DND-41 (cell line): ENCODE measurements around the gene ADH5.

ENCODE experiments used
- ATAC-seq: fragments of 200-7000 bp; cut with Tn5 transposase; 3 replicates; pipeline ENCODE4 v1.9.1; 2021; ENCODE audit warnings: low read depth; ENCODE audit not compliant: insufficient read depth
- DNase-seq: peaks from one replicate; pipeline ENCODE4 v3.0.0-alpha.2; 2020
- H2AFZ ChIP-seq: 2 replicates; pipeline ENCODE4 v1.6.0; 2012; ENCODE audit warnings: low read depth, low read length
- H3K27ac ChIP-seq: 2 replicates; pipeline ENCODE4 v1.5.1; 2012; ENCODE audit warnings: low read length, inconsistent platforms
- H3K27me3 ChIP-seq: fragments of 200-600 bp; sonication (generic); 2 replicates; pipeline ENCODE4 v1.6.0; 2012; ENCODE audit warnings: low read length, mild to moderate bottlenecking, inconsistent platforms; ENCODE audit not compliant: insufficient read depth, poor library complexity
- H3K36me3 ChIP-seq: 2 replicates; pipeline ENCODE4 v1.5.1; 2012; ENCODE audit warnings: low read length, inconsistent platforms; ENCODE audit not compliant: insufficient read depth
- H3K4me1 ChIP-seq: 2 replicates; pipeline ENCODE4 v1.5.1; 2012; ENCODE audit warnings: mild to moderate bottlenecking, low read length; ENCODE audit not compliant: insufficient read depth
- H3K4me2 ChIP-seq: 2 replicates; pipeline ENCODE4 v1.6.0; 2012; ENCODE audit warnings: mild to moderate bottlenecking, moderate library complexity, low read length, inconsistent platforms; ENCODE audit not compliant: insufficient read depth
- H3K4me3 ChIP-seq, 2 experiments: fragments of 200-600 bp in 1 of 2; shearing (Covaris generic) in 1 of 2; 2 replicates each; pipeline ENCODE4 v1.5.1; 2012 to 2016; ENCODE audit warnings: inconsistent platforms in 2 of 2, low read length in 2 of 2, mild to moderate bottlenecking in 2 of 2, low read depth in 1 of 2, moderate library complexity in 1 of 2
- H3K79me2 ChIP-seq: 2 replicates; pipeline ENCODE4 v1.6.0; 2012; ENCODE audit warnings: low read length, inconsistent platforms; ENCODE audit not compliant: insufficient read depth
- H3K9ac ChIP-seq: 2 replicates; pipeline ENCODE4 v1.6.0; 2012; ENCODE audit warnings: low read depth, mild to moderate bottlenecking, inconsistent platforms, low read length, moderate library complexity
- H3K9me3 ChIP-seq: 2 replicates; pipeline ENCODE4 v1.5.1; 2012; ENCODE audit warnings: low read length, moderate library complexity, mild to moderate bottlenecking, inconsistent platforms; ENCODE audit not compliant: insufficient read depth, severe bottlenecking
- H4K20me1 ChIP-seq: 2 replicates; pipeline ENCODE4 v1.6.0; 2012; ENCODE audit warnings: low read length; ENCODE audit not compliant: insufficient read depth
- EZH2 ChIP-seq: IDR thresholded peaks from 3 replicates; pipeline ENCODE4 v1.6.1; 2012; ENCODE audit warnings: borderline replicate concordance, low read depth, mild to moderate bottlenecking, moderate library complexity, low read length, inconsistent platforms; ENCODE audit not compliant: severe bottlenecking
- TF ChIP-seq, protein P1 (sequence below): IDR thresholded peaks from 2 replicates; pipeline ENCODE4 v1.5.1; 2012; ENCODE audit warnings: borderline replicate concordance, low read length, moderate library complexity, mild to moderate bottlenecking; ENCODE audit not compliant: poor library complexity, severe bottlenecking; ENCODE audit errors: extremely low read depth

Gene ADH5

DNA sequence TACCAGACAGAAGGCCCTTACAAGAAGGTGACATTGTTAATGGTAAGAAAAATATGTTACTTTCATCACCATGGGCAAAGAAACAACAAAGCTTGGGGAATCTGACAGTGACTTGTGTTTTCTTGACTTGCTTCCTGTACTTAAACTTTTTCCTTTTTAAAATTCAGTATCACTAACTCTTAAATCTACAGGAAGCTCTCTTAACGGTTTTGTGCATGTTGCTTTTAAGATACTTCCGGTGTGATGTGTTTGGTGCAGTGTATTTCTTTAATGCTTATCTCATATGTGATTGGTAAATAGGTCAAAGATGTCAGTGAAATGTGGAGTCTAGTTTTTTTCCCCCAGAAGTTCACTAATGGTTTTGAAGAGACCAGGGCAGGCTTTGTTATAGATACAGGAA, 45.2 kb downstream of the ADH5 start:
- no peaks in the 10 kb centered on the region for H4K20me1 ChIP-seq
- ATAC-seq (peak; percentile 83), DNase-seq (no peak)
- no peak overlapping the region for H3K4me3 ChIP-seq
- peaks cover 21% of the 10 kb centered on the region for H3K4me1 ChIP-seq
- H3K36me3 ChIP-seq, result peaks cover 43% of the 10 kb centered on the region
- no peak for TF ChIP-seq EZH2
- TF ChIP-seq, protein P1, sequence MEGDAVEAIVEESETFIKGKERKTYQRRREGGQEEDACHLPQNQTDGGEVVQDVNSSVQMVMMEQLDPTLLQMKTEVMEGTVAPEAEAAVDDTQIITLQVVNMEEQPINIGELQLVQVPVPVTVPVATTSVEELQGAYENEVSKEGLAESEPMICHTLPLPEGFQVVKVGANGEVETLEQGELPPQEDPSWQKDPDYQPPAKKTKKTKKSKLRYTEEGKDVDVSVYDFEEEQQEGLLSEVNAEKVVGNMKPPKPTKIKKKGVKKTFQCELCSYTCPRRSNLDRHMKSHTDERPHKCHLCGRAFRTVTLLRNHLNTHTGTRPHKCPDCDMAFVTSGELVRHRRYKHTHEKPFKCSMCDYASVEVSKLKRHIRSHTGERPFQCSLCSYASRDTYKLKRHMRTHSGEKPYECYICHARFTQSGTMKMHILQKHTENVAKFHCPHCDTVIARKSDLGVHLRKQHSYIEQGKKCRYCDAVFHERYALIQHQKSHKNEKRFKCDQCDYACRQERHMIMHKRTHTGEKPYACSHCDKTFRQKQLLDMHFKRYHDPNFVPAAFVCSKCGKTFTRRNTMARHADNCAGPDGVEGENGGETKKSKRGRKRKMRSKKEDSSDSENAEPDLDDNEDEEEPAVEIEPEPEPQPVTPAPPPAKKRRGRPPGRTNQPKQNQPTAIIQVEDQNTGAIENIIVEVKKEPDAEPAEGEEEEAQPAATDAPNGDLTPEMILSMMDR, result no peak
- peaks cover under 1% of the 10 kb centered on the region for H3K9me3 ChIP-seq
- H3K27me3 ChIP-seq, result no peaks in the 10 kb centered on the region
- H2AFZ ChIP-seq, result 0 out of 2 replicates have a peak overlapping the region, but pooled peaks have one; percentile 29
- no peak overlapping the region; the same call in 1 of the 2 replicates for H3K9ac ChIP-seq
- H3K4me2 ChIP-seq, result no peak overlapping the region
- H3K27ac ChIP-seq, result peak overlapping the region; percentile 73
- 0 out of 2 replicates have a peak, but pooled peaks cover 3% of the 10 kb centered on the region for H3K79me2 ChIP-seq

DNA sequence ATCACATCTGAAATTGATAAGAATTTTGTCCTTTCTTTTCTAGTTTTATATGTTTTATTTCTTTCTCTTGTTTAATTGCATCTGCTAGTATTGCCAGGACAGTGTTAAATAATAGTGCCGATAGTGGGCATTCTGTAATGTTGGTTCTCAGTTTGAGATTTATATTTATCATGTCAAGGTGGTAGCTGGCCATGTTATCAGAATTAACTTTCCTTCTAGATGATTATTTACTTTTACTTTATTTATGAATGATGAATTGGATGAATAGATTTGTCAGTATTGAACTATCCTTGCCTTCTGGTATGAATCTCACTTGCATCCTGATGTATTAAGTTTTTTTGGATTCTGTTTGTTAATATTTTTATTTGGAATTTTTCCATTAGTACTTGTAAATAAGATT, 50.4 kb downstream of the ADH5 start:
- H3K36me3 ChIP-seq, result peaks cover 47% of the 10 kb centered on the region; the same call in 1 of the 2 replicates
- H3K27ac ChIP-seq, result no peak overlapping the region
- peaks cover 12% of the 10 kb centered on the region for H3K9me3 ChIP-seq
- no peak for DNase-seq
- H3K9ac ChIP-seq, result no peak overlapping the region
- H3K4me2 ChIP-seq, result no peak overlapping the region
- no peak overlapping the region for H2AFZ ChIP-seq
- no peak for TF ChIP-seq EZH2
- TF ChIP-seq, protein P1, result no peak
- ATAC-seq, result no peak
- peaks cover 14% of the 10 kb centered on the region for H3K4me1 ChIP-seq
- no peaks in the 10 kb centered on the region for H4K20me1 ChIP-seq
- no peak overlapping the region for H3K4me3 ChIP-seq
- H3K27me3 ChIP-seq, result no peaks in the 10 kb centered on the region
- peaks cover 7% of the 10 kb centered on the region; the same call in 1 of the 2 replicates for H3K79me2 ChIP-seq

DNA sequence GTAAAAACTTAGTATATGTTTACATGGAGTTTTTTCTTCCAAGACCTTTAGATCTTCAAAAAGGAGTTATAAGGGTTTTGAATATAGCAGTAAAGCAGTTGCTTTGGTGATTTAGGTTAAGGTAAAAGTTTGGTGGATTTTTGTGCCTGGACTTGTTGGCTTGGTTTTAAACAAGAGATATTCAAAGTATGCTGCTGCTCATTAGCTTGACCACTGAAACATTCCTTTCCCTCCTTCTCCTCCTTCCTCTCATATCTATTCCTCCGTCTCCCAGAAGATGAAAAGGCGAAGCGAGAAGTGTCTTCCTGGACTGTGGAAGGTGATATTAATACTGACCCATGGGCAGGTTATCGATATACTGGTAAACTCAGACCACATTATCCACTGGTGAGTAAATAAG, 54.6 kb downstream of the ADH5 start:
- H3K27ac ChIP-seq, result no peak overlapping the region

More for the DNA sequence above, 54.6 kb downstream of the ADH5 start:
- H2AFZ ChIP-seq, result no peak overlapping the region
- H3K4me1 ChIP-seq, result no peaks in the 10 kb centered on the region
- H3K36me3 ChIP-seq, result peaks cover 57% of the 10 kb centered on the region
- no peaks in the 10 kb centered on the region for H3K27me3 ChIP-seq
- no peak overlapping the region for H3K4me2 ChIP-seq
- H3K9me3 ChIP-seq, result peaks cover 12% of the 10 kb centered on the region
- H3K9ac ChIP-seq, result no peak overlapping the region
- no peak for DNase-seq
- H3K79me2 ChIP-seq, result peaks cover 42% of the 10 kb centered on the region
- no peak for ATAC-seq
- H3K4me3 ChIP-seq, result no peak overlapping the region
- TF ChIP-seq, protein P1, result no peak
- TF ChIP-seq EZH2, result no peak
- H4K20me1 ChIP-seq, result no peaks in the 10 kb centered on the region
